HFFc6 (cell line): ENCODE results near the gene METTL14. TPM values are rescaled to one million over a fixed set of nuclear protein-coding genes. Genes with fewer than 3 reads are reported as not detected.

Experiments
- DNase-seq: peaks from one replicate; pipeline ENCODE4 v3.0.0-alpha.2; 2018
- H3K27ac Mint-ChIP-seq: 2 replicates; pipeline ENCODE4 v1.8.0; 2020; ENCODE audit warnings: mild to moderate bottlenecking, mixed read lengths
- H3K27me3 Mint-ChIP-seq: 2 replicates; pipeline ENCODE4 v1.8.0; 2021; ENCODE audit warnings: mild to moderate bottlenecking, moderate library complexity, mixed read lengths; ENCODE audit not compliant: insufficient read depth
- H3K36me3 Mint-ChIP-seq: 2 replicates; pipeline ENCODE4 v1.8.0; 2021; ENCODE audit warnings: low read depth, mixed read lengths
- H3K4me1 Mint-ChIP-seq: 2 replicates; pipeline ENCODE4 v1.8.0; 2020; ENCODE audit warnings: low read depth, mixed read lengths
- H3K4me3 Mint-ChIP-seq: 2 replicates; pipeline ENCODE4 v1.8.0; 2020; ENCODE audit warnings: mild to moderate bottlenecking, moderate library complexity, mixed read lengths
- H3K9me3 Mint-ChIP-seq: 2 replicates; pipeline ENCODE4 v1.8.0; 2020; ENCODE audit warnings: mild to moderate bottlenecking, mixed read lengths
- CTCF ChIP-seq: fragments of 200-600 bp; sonication (generic); IDR thresholded peaks from 2 replicates; pipeline ENCODE4 v1.5.0; 2021; ENCODE audit warnings: antibody characterized with exemption, mild to moderate bottlenecking
- total RNA-seq, 6 experiments: library from RNA; stranded (reverse); fragmentation: NEBNext Ultra II Directional; extraction: Animal tissue kit (Norgen Biotek cat#: 25700); gene quantifications; 2 replicates in 1 of 6; 3 replicates in 5 of 6; pipeline ENCODE4 v1.2.3, GENCODE V29; 2021

Gene METTL14
- total RNA-seq, 6 experiments from 2014 or later: 35.2 to 44.9 (median 39.5) TPM

- no peak for TF ChIP-seq CTCF
- peak overlapping the region; percentile 31; the same call in 1 of the 2 replicates for H3K4me3 Mint-ChIP-seq
- H3K27me3 Mint-ChIP-seq: peaks cover 13% of the 10 kb centered on the region
- peak overlapping the region; percentile 89 for H3K27ac Mint-ChIP-seq
- DNase-seq: peak; percentile 51
- no peaks in the 10 kb centered on the region for H3K9me3 Mint-ChIP-seq
- H3K36me3 Mint-ChIP-seq: peaks cover 62% of the 10 kb centered on the region
- H3K4me1 Mint-ChIP-seq: peaks cover 65% of the 10 kb centered on the region
Observed at GRCh38 chr4:118743867-118744266, 58.7 kb downstream of the METTL14 start.

- DNase-seq: no peak
- Mint-ChIP-seq H3K27ac (peak overlapping the region; percentile 89), H3K36me3 (peaks cover 53% of the 10 kb centered on the region), H3K4me3 (no peak overlapping the region), H3K9me3 (no peaks in the 10 kb centered on the region), H3K4me1 (peaks cover 52% of the 10 kb centered on the region), H3K27me3 (peaks cover 13% of the 10 kb centered on the region)
- no peak for TF ChIP-seq CTCF
Observed at GRCh38 chr4:118745357-118745756, 60.2 kb downstream of the METTL14 start.

- DNase-seq: no peak
- H3K9me3 Mint-ChIP-seq: no peaks in the 10 kb centered on the region
- peaks cover 45% of the 10 kb centered on the region for H3K4me1 Mint-ChIP-seq
- peaks cover 13% of the 10 kb centered on the region for H3K27me3 Mint-ChIP-seq
- peaks cover 49% of the 10 kb centered on the region for H3K36me3 Mint-ChIP-seq
- no peak for TF ChIP-seq CTCF
- peak overlapping the region; percentile 55; the same call in 1 of the 2 replicates for H3K27ac Mint-ChIP-seq
- no peak overlapping the region for H3K4me3 Mint-ChIP-seq
Observed at GRCh38 chr4:118746251-118746919, 61.2 kb downstream of the METTL14 start.

GRCh38 chr4:118749347-118749988 is 64.3 kb downstream of the METTL14 start:
- peak overlapping the region; percentile 51; the same call in 1 of the 2 replicates for H3K27ac Mint-ChIP-seq

More at GRCh38 chr4:118749347-118749988, 64.3 kb downstream of the METTL14 start:
- Mint-ChIP-seq H3K4me3 (no peak overlapping the region), H3K4me1 (peaks cover 46% of the 10 kb centered on the region), H3K27me3 (peaks cover 5% of the 10 kb centered on the region), H3K9me3 (no peaks in the 10 kb centered on the region), H3K36me3 (peaks cover 54% of the 10 kb centered on the region)
- TF ChIP-seq CTCF: no peak
- DNase-seq: no peak
